ENCODE measurements around the gene STX1B. TPM values are rescaled to one million over a fixed set of nuclear protein-coding genes. Genes with fewer than 3 reads are reported as not detected.

Gene STX1B
- total RNA-seq, 1 experiment from 2014 or later, result 11.0 TPM

DNA sequence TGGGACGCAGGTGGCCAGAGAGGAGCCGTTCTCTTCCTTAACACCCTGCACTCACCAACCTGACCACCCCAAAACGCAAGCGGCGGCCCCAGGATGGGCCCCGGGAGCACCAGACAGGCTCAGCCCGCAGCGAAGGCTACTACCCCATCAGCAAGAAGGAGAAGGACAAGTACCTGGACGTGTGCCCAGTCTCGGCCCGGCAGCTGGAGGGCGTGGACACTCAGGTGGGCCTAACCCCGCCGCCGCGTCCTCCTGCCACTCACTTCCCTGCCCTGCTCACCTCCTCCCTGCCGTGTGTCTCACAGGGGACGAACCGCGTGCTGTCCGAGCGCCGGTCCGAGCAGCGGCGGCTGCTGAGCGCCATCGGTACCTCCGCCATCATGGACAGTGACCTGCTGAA lies 30.0 kb downstream of the STX1B start:
- no peak overlapping the region for H2BK120ac ChIP-seq (ENCODE audit: low read depth, low read length, poor library complexity, severe bottlenecking)
- H3K23ac ChIP-seq (ENCODE audit: insufficient read length, low read depth, low read length), result no peak overlapping the region
- no peaks in the 10 kb centered on the region; a peak in 1 of 5 replicates for H3K9me3 Mint-ChIP-seq
- no peak overlapping the region for H3K14ac ChIP-seq (ENCODE audit: insufficient read depth, low read length)
- TF ChIP-seq, protein P1, sequence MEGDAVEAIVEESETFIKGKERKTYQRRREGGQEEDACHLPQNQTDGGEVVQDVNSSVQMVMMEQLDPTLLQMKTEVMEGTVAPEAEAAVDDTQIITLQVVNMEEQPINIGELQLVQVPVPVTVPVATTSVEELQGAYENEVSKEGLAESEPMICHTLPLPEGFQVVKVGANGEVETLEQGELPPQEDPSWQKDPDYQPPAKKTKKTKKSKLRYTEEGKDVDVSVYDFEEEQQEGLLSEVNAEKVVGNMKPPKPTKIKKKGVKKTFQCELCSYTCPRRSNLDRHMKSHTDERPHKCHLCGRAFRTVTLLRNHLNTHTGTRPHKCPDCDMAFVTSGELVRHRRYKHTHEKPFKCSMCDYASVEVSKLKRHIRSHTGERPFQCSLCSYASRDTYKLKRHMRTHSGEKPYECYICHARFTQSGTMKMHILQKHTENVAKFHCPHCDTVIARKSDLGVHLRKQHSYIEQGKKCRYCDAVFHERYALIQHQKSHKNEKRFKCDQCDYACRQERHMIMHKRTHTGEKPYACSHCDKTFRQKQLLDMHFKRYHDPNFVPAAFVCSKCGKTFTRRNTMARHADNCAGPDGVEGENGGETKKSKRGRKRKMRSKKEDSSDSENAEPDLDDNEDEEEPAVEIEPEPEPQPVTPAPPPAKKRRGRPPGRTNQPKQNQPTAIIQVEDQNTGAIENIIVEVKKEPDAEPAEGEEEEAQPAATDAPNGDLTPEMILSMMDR (conservative IDR thresholded peaks at IDR 0.05), result no peak
- peaks cover 37 to 67% (median 66%) of the 10 kb centered on the region in 3 experiments for H3K36me3 Mint-ChIP-seq (ENCODE audit: insufficient read depth in 1 of 3, low read depth in 3 of 3)
- H3K56ac ChIP-seq (ENCODE audit: insufficient read length, low read depth, low read length), result no peak overlapping the region
- no peak overlapping the region for H4K8ac ChIP-seq (replicated peaks; ENCODE audit: insufficient read length, low read depth, low read length)
- WGBS (ENCODE audit: extremely low coverage, insufficient read length, low lambda C conversion rate), result no CpG with 5 or more reads among the region's 29 CpGs
- no peak for DNase-seq
- no peak overlapping the region for H3K4me2 ChIP-seq (ENCODE audit: insufficient read depth, insufficient read length, low read length)
- no peaks in the 10 kb centered on the region; the same call in 1 of the 2 replicates for H3K27me3 Mint-ChIP-seq (ENCODE audit: low read depth)
- no peaks in the 10 kb centered on the region for H3K27me3 ChIP-seq (ENCODE audit: insufficient read depth, low read length)
- H3K4me1 ChIP-seq (ENCODE audit: insufficient read depth, low read length), result no peaks in the 10 kb centered on the region
- H3K4me3 Mint-ChIP-seq, result no peak overlapping the region
- peaks cover 3% of the 10 kb centered on the region in 2 experiments for H3K4me1 Mint-ChIP-seq
- H2BK15ac ChIP-seq (ENCODE audit: low read depth, low read length), result no peak overlapping the region
- no peak overlapping the region for H2BK5ac ChIP-seq (ENCODE audit: insufficient read length, low read length)
- no peaks in the 10 kb centered on the region for H3K79me2 ChIP-seq (ENCODE audit: insufficient read depth, low read length)
- H4K91ac ChIP-seq (ENCODE audit: insufficient read length, low read depth, low read length), result no peak overlapping the region
- H2BK20ac ChIP-seq (ENCODE audit: low read depth, low read length, poor library complexity, severe bottlenecking), result no peak overlapping the region
- H4K20me1 ChIP-seq (ENCODE audit: control insufficient read depth, insufficient read depth, insufficient read length), result no peaks in the 10 kb centered on the region
- H3K27ac Mint-ChIP-seq, result no peak overlapping the region
- H2AFZ ChIP-seq (ENCODE audit: low read length), result no peak overlapping the region
- no peak overlapping the region for H3K18ac ChIP-seq (ENCODE audit: insufficient read length, low read depth, low read length)
- no peak overlapping the region for H4K5ac ChIP-seq (ENCODE audit: insufficient read length, low read depth, low read length)
- H3K79me1 ChIP-seq (ENCODE audit: insufficient read depth, low read depth, low read length, poor library complexity, severe bottlenecking), result no peaks in the 10 kb centered on the region
- no peak overlapping the region for H3K9ac ChIP-seq (ENCODE audit: extremely low read depth, insufficient read length, low read length)
- no peak overlapping the region for H3K4ac ChIP-seq (ENCODE audit: low read depth, low read length)
- H2AK5ac ChIP-seq (ENCODE audit: insufficient read length, low read length), result no peak overlapping the region
- no peak overlapping the region for H2BK12ac ChIP-seq (ENCODE audit: insufficient read length, low read depth, low read length)
- H3K27ac ChIP-seq (ENCODE audit: insufficient read length, low read depth, low read length), result no peak overlapping the region
- no peaks in the 10 kb centered on the region for H3K23me2 ChIP-seq (ENCODE audit: insufficient read length, low read depth, low read length, poor library complexity, severe bottlenecking)
- no peaks in the 10 kb centered on the region for H3K9me3 ChIP-seq (ENCODE audit: control insufficient read depth, low read depth, low read length)
- H3T11ph ChIP-seq (ENCODE audit: low read length), result no peak overlapping the region
